Lower leg skin (tissue), 3 donors: Measurements from ENCODE around the gene THBS2.

ENCODE experiments used
- POLR2A ChIP-seq, 2 donors: fragments of 450-650 bp; IDR thresholded peaks; one replicate each; pipeline ENCODE4 v1.6.1; 2016 to 2017; ENCODE audit warnings: antibody characterized with exemption in 2 of 2, mild to moderate bottlenecking in 1 of 2, moderate library complexity in 1 of 2
- TF ChIP-seq, protein P1 (sequence below), 3 donors: fragments of 450-650 bp; IDR thresholded peaks; one replicate each; pipeline ENCODE4 v1.5.1; 2016; ENCODE audit warnings: antibody characterized with exemption in 3 of 3, mild to moderate bottlenecking in 3 of 3, moderate library complexity in 2 of 3

DNA sequence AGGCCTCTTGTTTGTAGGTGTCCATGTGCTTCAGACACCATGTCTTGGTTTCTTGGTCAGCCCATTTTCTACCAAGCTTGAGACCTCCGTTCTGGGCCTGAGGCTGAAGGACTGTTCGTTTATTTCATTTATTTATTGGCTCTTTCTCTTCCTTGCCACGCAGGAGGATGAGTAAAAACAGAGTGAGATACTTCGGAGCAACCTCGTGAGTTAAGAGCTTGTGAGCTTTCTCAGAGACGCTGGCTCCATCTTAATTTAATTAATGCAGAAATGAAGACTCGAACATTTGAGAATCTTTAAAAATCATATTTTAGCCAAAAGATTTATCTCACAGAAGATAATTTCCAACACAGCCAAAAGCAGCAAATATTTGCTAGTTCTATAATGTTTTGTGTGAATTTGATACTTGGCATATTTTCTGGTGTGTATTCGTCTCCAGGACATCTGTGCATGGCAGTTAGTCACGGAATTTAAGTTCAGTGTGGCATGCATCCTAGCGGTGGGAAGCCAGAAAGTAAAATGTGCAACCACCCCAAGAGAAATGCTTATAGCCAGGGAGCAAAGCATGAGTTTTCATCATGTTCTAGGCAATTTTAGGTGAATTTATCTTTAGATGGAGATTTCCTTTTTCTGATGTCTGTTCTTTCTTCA is 76.0 kb downstream of the THBS2 start:
- TF ChIP-seq POLR2A (IDR thresholded peaks at IDR 0.05): no peak
- TF ChIP-seq, protein P1, sequence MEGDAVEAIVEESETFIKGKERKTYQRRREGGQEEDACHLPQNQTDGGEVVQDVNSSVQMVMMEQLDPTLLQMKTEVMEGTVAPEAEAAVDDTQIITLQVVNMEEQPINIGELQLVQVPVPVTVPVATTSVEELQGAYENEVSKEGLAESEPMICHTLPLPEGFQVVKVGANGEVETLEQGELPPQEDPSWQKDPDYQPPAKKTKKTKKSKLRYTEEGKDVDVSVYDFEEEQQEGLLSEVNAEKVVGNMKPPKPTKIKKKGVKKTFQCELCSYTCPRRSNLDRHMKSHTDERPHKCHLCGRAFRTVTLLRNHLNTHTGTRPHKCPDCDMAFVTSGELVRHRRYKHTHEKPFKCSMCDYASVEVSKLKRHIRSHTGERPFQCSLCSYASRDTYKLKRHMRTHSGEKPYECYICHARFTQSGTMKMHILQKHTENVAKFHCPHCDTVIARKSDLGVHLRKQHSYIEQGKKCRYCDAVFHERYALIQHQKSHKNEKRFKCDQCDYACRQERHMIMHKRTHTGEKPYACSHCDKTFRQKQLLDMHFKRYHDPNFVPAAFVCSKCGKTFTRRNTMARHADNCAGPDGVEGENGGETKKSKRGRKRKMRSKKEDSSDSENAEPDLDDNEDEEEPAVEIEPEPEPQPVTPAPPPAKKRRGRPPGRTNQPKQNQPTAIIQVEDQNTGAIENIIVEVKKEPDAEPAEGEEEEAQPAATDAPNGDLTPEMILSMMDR (IDR thresholded peaks at IDR 0.05): no peak
